DOHH2 (cell line): ENCODE data around the gene TM7SF3.

Source experiments
- H3F3A ChIP-seq: fragments of 200-600 bp; sonication (generic), shearing (Covaris generic); 2 replicates; pipeline ENCODE4 v1.6.0; 2016; ENCODE audit warnings: antibody characterized with exemption, mild to moderate bottlenecking; ENCODE audit not compliant: control insufficient read depth, insufficient read depth
- H3K27ac ChIP-seq: fragments of 200-600 bp; sonication (generic); 2 replicates; pipeline ENCODE4 v1.5.1; 2014; ENCODE audit warnings: low read depth, mild to moderate bottlenecking, low read length, moderate library complexity
- H3K27me3 ChIP-seq: fragments of 200-600 bp; sonication (generic); 2 replicates; pipeline ENCODE4 v1.6.1; 2014; ENCODE audit warnings: mild to moderate bottlenecking, low read length, mixed read lengths; ENCODE audit not compliant: control insufficient read depth
- H3K36me3 ChIP-seq: fragments of 200-600 bp; sonication (generic); 2 replicates; pipeline ENCODE4 v1.6.1; 2014; ENCODE audit warnings: mild to moderate bottlenecking, low read length, moderate library complexity, mixed read lengths; ENCODE audit not compliant: control insufficient read depth
- H3K4me1 ChIP-seq: fragments of 200-600 bp; sonication (generic); 2 replicates; pipeline ENCODE4 v1.6.1; 2014; ENCODE audit warnings: mild to moderate bottlenecking, low read length, mixed read lengths; ENCODE audit not compliant: control insufficient read depth
- H3K4me2 ChIP-seq: fragments of 200-600 bp; sonication (generic); 2 replicates; pipeline ENCODE4 v1.6.0; 2014; ENCODE audit warnings: mild to moderate bottlenecking, low read length, moderate library complexity
- H3K4me3 ChIP-seq: fragments of 200-600 bp; sonication (generic); 2 replicates; pipeline ENCODE4 v1.5.1; 2014; ENCODE audit warnings: mild to moderate bottlenecking, low read length, mixed read lengths
- H3K79me2 ChIP-seq: fragments of 200-600 bp; sonication (generic); 2 replicates; pipeline ENCODE4 v1.6.1; 2014; ENCODE audit warnings: mild to moderate bottlenecking, low read length, mixed read lengths; ENCODE audit not compliant: control insufficient read depth
- H3K9me2 ChIP-seq: fragments of 200-600 bp; sonication (generic); replicated peaks from 2 replicates; pipeline ENCODE4 v1.6.1; 2014; ENCODE audit warnings: mild to moderate bottlenecking, low read length, mixed read lengths; ENCODE audit not compliant: control insufficient read depth
- H3K9me3 ChIP-seq: fragments of 200-600 bp; sonication (generic); 2 replicates; pipeline ENCODE4 v1.6.1; 2014; ENCODE audit warnings: antibody characterized with exemption, low read length, mixed read lengths; ENCODE audit not compliant: control insufficient read depth, insufficient read depth
- H4K20me1 ChIP-seq: fragments of 200-600 bp; sonication (generic); 2 replicates; pipeline ENCODE4 v1.6.0; 2014; ENCODE audit warnings: low read depth, mild to moderate bottlenecking, antibody characterized with exemption, low read length, moderate library complexity; ENCODE audit not compliant: control insufficient read depth, insufficient read depth
- CTCF ChIP-seq: fragments of 200-600 bp; sonication (generic); IDR thresholded peaks from one replicate; pipeline ENCODE4 v1.5.1; 2014; ENCODE audit warnings: antibody characterized with exemption, mild to moderate bottlenecking, low read depth, low read length; ENCODE audit not compliant: poor library complexity, severe bottlenecking
- EZH2phosphoT487 ChIP-seq: fragments of 200-600 bp; sonication (generic); IDR thresholded peaks from 2 replicates; pipeline ENCODE4 v1.6.1; 2017; ENCODE audit warnings: borderline replicate concordance, mild to moderate bottlenecking, antibody characterized with exemption, low read length, moderate library complexity, mixed read lengths

TM7SF3 gene

GRCh38 chr12:27034607-27035293 is 20.6 kb upstream of the TM7SF3 start:
- Histone ChIP-seq H3K36me3 (peaks cover 23% of the 10 kb centered on the region), H3F3A (no peaks in the 10 kb centered on the region), H3K27ac (no peak overlapping the region), H3K9me3 (no peaks in the 10 kb centered on the region), H3K4me2 (no peak overlapping the region), H3K4me1 (no peaks in the 10 kb centered on the region), H3K4me3 (no peak overlapping the region), H3K9me2 (no peaks in the 10 kb centered on the region), H3K79me2 (no peaks in the 10 kb centered on the region), H4K20me1 (no peaks in the 10 kb centered on the region), H3K27me3 (no peaks in the 10 kb centered on the region)
- TF ChIP-seq CTCF: no peak
- TF ChIP-seq EZH2phosphoT487: no peak

GRCh38 chr12:27032679-27033078 is 18.5 kb upstream of the TM7SF3 start:
- no peaks in the 10 kb centered on the region for H3K4me1 ChIP-seq
- H3F3A ChIP-seq: no peaks in the 10 kb centered on the region
- no peaks in the 10 kb centered on the region for H3K27me3 ChIP-seq
- no peaks in the 10 kb centered on the region for H3K9me3 ChIP-seq
- no peak overlapping the region for H3K27ac ChIP-seq
- H3K4me2 ChIP-seq: no peak overlapping the region
- H3K9me2 ChIP-seq: no peaks in the 10 kb centered on the region
- no peaks in the 10 kb centered on the region for H4K20me1 ChIP-seq
- H3K36me3 ChIP-seq: peaks cover 44% of the 10 kb centered on the region
- no peaks in the 10 kb centered on the region for H3K79me2 ChIP-seq
- TF ChIP-seq EZH2phosphoT487 (no peak), CTCF (no peak)
- no peak overlapping the region for H3K4me3 ChIP-seq

GRCh38 chr12:27031531-27031930 is 17.3 kb upstream of the TM7SF3 start:
- H3K4me1 ChIP-seq: no peaks in the 10 kb centered on the region
- H3F3A ChIP-seq: no peaks in the 10 kb centered on the region
- H3K36me3 ChIP-seq: peaks cover 53% of the 10 kb centered on the region
- H3K27me3 ChIP-seq: no peaks in the 10 kb centered on the region
- H3K9me2 ChIP-seq: no peaks in the 10 kb centered on the region
- TF ChIP-seq EZH2phosphoT487 (no peak), CTCF (no peak)
- no peak overlapping the region for H3K4me3 ChIP-seq
- H3K9me3 ChIP-seq: no peaks in the 10 kb centered on the region
- no peak overlapping the region for H3K4me2 ChIP-seq
- H3K79me2 ChIP-seq: no peaks in the 10 kb centered on the region
- no peaks in the 10 kb centered on the region for H4K20me1 ChIP-seq
- H3K27ac ChIP-seq: no peak overlapping the region
